NCI-H748 (cell line): ENCODE data around the gene FXYD2.

Experiments
- DNase-seq: peaks from one replicate; lab custom pipeline; 2025; ENCODE audit not compliant: unreplicated experiment; lab: John Stamatoyannopoulos, UW

Gene FXYD2

DNA sequence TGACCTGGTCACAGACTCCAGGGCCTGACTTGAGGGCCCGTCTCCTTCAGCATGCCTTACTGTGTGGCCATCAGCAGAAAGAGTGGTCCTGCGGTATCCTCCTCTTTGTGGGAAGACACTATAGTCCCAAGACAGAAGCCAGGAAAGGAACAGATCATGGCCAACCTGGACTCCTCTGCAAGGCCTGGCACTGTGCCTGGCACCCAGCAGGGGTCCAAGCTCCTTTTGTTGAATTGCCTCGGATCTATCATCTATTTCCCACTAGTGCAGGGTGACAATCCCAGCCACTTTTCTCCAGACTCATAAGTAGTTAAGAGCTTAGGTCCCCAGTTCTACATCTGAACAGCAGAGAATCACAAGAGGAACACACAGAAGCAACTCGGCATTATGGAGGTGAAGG is 54.5 kb downstream of the FXYD2 start:
- peak; percentile 16 for DNase-seq
